ENCODE data around the gene INHBE.
A peak's percentile ranks its signal among the peaks of the same experiment; 100 is the strongest.

Gene INHBE

DNA sequence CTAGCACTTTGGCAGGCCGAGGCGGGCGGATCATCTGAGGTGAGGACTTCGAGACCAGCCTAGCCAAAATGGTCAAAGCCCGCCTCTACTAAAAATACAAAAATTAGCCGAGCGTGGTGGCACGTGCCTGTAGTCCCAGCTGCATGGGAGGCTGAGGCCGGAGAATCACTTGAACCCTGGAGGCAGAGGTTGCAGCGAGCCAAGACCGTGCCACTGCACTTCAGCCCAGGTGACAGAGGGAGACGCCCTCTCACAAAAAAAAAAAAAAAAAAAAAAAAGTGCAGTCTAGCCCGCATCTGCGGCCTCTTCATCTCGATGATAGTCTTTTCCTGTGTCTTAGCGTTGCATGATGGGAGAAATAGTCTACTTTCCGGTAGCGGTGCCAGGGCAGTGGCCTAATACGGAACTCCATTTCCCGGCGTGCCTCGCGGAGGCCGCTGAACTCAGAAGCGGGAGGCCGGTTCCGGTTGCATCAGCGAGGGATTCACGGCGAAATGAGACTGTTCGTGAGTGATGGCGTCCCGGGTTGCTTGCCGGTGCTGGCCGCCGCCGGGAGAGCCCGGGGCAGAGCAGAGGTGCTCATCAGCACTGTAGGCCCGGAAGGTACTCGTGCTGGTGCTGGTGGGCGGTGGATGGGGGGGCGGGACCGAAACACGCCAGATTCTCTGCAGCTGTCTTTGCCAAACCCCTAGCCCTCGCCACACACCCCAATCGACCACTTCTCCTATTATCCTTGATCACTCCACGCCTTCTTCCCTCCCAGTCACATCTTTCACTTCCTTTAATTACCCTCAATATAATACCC, 32.7 kb downstream of the INHBE start, which contains the start of gene MARS1:
Gene MARS1 (plus strand): TSS at position 472 of the 805 bp plus-strand sequence. CDS start 23 bp downstream, at position 495.
- Histone ChIP-seq H4K20me1 (ENCODE audit: low read depth, low read length) (no peaks in the 10 kb centered on the region), H3F3A (ENCODE audit: insufficient read depth) (0 out of 2 replicates have a peak, but pooled peaks cover 3% of the 10 kb centered on the region), H3K4me3 (ENCODE audit: insufficient read depth, low read length, poor library complexity, severe bottlenecking) (peak within 1 kb of the TSS; percentile 78), H3K9me2 (replicated peaks; ENCODE audit: insufficient read depth, low read length) (no peaks in the 10 kb centered on the region), H3K36me3 (ENCODE audit: low read length) (peaks cover 14% of the 10 kb centered on the region), H3K9me3 (ENCODE audit: insufficient read depth, low read length) (no peaks in the 10 kb centered on the region), H3K79me2 (ENCODE audit: insufficient read depth, low read length) (peaks cover 30% of the 10 kb centered on the region), H3K27me3 (ENCODE audit: low read length) (no peaks in the 10 kb centered on the region), H3K9ac (ENCODE audit: low read length) (peak within 1 kb of the TSS; percentile 82), H3K4me2 (ENCODE audit: low read depth, low read length, poor library complexity, severe bottlenecking) (peak within 1 kb of the TSS; percentile 81), H3K27ac (ENCODE audit: low read depth, low read length) (peak within 1 kb of the TSS; percentile 51), H2AFZ (ENCODE audit: low read depth, low read length, severe bottlenecking) (peak within 1 kb of the TSS; percentile 75)
- TF ChIP-seq, protein P1, sequence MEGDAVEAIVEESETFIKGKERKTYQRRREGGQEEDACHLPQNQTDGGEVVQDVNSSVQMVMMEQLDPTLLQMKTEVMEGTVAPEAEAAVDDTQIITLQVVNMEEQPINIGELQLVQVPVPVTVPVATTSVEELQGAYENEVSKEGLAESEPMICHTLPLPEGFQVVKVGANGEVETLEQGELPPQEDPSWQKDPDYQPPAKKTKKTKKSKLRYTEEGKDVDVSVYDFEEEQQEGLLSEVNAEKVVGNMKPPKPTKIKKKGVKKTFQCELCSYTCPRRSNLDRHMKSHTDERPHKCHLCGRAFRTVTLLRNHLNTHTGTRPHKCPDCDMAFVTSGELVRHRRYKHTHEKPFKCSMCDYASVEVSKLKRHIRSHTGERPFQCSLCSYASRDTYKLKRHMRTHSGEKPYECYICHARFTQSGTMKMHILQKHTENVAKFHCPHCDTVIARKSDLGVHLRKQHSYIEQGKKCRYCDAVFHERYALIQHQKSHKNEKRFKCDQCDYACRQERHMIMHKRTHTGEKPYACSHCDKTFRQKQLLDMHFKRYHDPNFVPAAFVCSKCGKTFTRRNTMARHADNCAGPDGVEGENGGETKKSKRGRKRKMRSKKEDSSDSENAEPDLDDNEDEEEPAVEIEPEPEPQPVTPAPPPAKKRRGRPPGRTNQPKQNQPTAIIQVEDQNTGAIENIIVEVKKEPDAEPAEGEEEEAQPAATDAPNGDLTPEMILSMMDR (IDR thresholded peaks at IDR 0.05; ENCODE audit: insufficient read depth, low read length, poor library complexity, severe bottlenecking): peak; percentile 24
- no peak for TF ChIP-seq EZH2phosphoT487 (conservative IDR thresholded peaks at IDR 0.05; ENCODE audit: low read length)

GRCh38 chr12:57488402-57489156, 33.5 kb downstream of the INHBE start:
- Histone ChIP-seq H3K27ac (ENCODE audit: low read depth, low read length) (peak overlapping the region; percentile 51), H3K27me3 (ENCODE audit: low read length) (no peaks in the 10 kb centered on the region), H3K9me3 (ENCODE audit: insufficient read depth, low read length) (no peaks in the 10 kb centered on the region), H3F3A (ENCODE audit: insufficient read depth) (0 out of 2 replicates have a peak, but pooled peaks cover 5% of the 10 kb centered on the region), H2AFZ (ENCODE audit: low read depth, low read length, severe bottlenecking) (no peak overlapping the region), H3K4me2 (ENCODE audit: low read depth, low read length, poor library complexity, severe bottlenecking) (peak overlapping the region; percentile 81), H3K79me2 (ENCODE audit: insufficient read depth, low read length) (peaks cover 30% of the 10 kb centered on the region), H4K20me1 (ENCODE audit: low read depth, low read length) (no peaks in the 10 kb centered on the region), H3K4me3 (ENCODE audit: insufficient read depth, low read length, poor library complexity, severe bottlenecking) (peak overlapping the region; percentile 78), H3K36me3 (ENCODE audit: low read length) (peaks cover 16% of the 10 kb centered on the region), H3K9ac (ENCODE audit: low read length) (peak overlapping the region; percentile 82), H3K9me2 (replicated peaks; ENCODE audit: insufficient read depth, low read length) (no peaks in the 10 kb centered on the region)
- TF ChIP-seq EZH2phosphoT487 (conservative IDR thresholded peaks at IDR 0.05; ENCODE audit: low read length): no peak
- TF ChIP-seq, protein P1 (IDR thresholded peaks at IDR 0.05; ENCODE audit: insufficient read depth, low read length, poor library complexity, severe bottlenecking): no peak

GRCh38 chr12:57489157-57489641, 34.1 kb downstream of the INHBE start:
- no peak overlapping the region for H3K27ac ChIP-seq (ENCODE audit: low read depth, low read length)
- H3K36me3 ChIP-seq (ENCODE audit: low read length): peaks cover 16% of the 10 kb centered on the region

More at GRCh38 chr12:57489157-57489641, 34.1 kb downstream of the INHBE start:
- H3K9ac ChIP-seq (ENCODE audit: low read length): peak overlapping the region; percentile 82
- 0 out of 2 replicates have a peak, but pooled peaks cover 5% of the 10 kb centered on the region for H3F3A ChIP-seq (ENCODE audit: insufficient read depth)
- no peak overlapping the region for H2AFZ ChIP-seq (ENCODE audit: low read depth, low read length, severe bottlenecking)
- no peaks in the 10 kb centered on the region for H3K9me3 ChIP-seq (ENCODE audit: insufficient read depth, low read length)
- peak overlapping the region; percentile 81 for H3K4me2 ChIP-seq (ENCODE audit: low read depth, low read length, poor library complexity, severe bottlenecking)
- TF ChIP-seq, protein P1 (IDR thresholded peaks at IDR 0.05; ENCODE audit: insufficient read depth, low read length, poor library complexity, severe bottlenecking): no peak
- peaks cover 30% of the 10 kb centered on the region for H3K79me2 ChIP-seq (ENCODE audit: insufficient read depth, low read length)
- H3K9me2 ChIP-seq (replicated peaks; ENCODE audit: insufficient read depth, low read length): no peaks in the 10 kb centered on the region
- peak overlapping the region; percentile 78 for H3K4me3 ChIP-seq (ENCODE audit: insufficient read depth, low read length, poor library complexity, severe bottlenecking)
- no peaks in the 10 kb centered on the region for H4K20me1 ChIP-seq (ENCODE audit: low read depth, low read length)
- H3K27me3 ChIP-seq (ENCODE audit: low read length): no peaks in the 10 kb centered on the region
